HCT116 (cell line): ENCODE data around the gene TCF7L1. TPM values are rescaled to one million over a fixed set of nuclear protein-coding genes. Genes with fewer than 3 reads are reported as not detected.

Experiments
- ATAC-seq: fragments of 200-7000 bp; cut with Tn5 transposase; 2 replicates; pipeline ENCODE4 v1.9.1; 2020; ENCODE audit warnings: mild to moderate bottlenecking, moderate library complexity
- BruUV-seq: library from RNA; stranded (reverse); fragments of 400-500 nt; replicated peaks from 2 replicates; lab custom pipeline; 2021; lab: Mats Ljungman, UMichigan
- CTCF ChIA-PET: fragments of 300-600 bp; sonication (Branson Sonifier 250); formaldehyde crosslinking; loops from one replicate; lab custom pipeline; 2021; ENCODE audit warnings: antibody characterized with exemption; lab: Charles Lee
- POLR2A ChIA-PET: fragments of 300-600, 350-600 bp; sonication (Branson Sonifier 250); formaldehyde crosslinking; loops from one replicate; lab custom pipeline; 2021; ENCODE audit warnings: antibody characterized with exemption; lab: Charles Lee
- RAD21 ChIA-PET, 2 experiments: fragments of 300-600 bp; sonication (Branson Sonifier 250); formaldehyde crosslinking; loops; one replicate each; lab custom pipeline; 2023; ENCODE audit warnings: low total read pairs in 2 of 2; ENCODE audit not compliant: uncharacterized antibody in 2 of 2, unreplicated experiment in 2 of 2, low non-redundant PET in 1 of 2; lab: Charles Lee
- DNase-seq: peaks from one replicate; pipeline ENCODE4 v3.0.0-alpha.2; 2010; ENCODE audit warnings: low read depth, low spot score
- H2AFZ ChIP-seq: fragments of 200-600 bp; shearing (Covaris generic), sonication (generic); 2 replicates; pipeline ENCODE4 v1.6.1; 2017; ENCODE audit warnings: low read depth, mixed run types, mixed read lengths, antibody characterized with exemption, low read length; ENCODE audit not compliant: poor library complexity, severe bottlenecking
- H3K27ac ChIP-seq: 2 replicates; pipeline ENCODE4 v1.5.1; 2012; ENCODE audit warnings: low read depth, low read length
- H3K27me3 ChIP-seq: fragments of 200-600 bp; sonication (generic); 2 replicates; pipeline ENCODE4 v1.6.1; 2016; ENCODE audit warnings: mixed run types, low read length, mixed read lengths; ENCODE audit not compliant: insufficient read depth
- H3K36me3 ChIP-seq, 2 experiments: fragments of 200-500 bp in 1 of 2; fragments of 200-600 bp in 1 of 2; sonication (Bioruptor generic) in 1 of 2; sonication (generic) in 1 of 2; 2 replicates each; pipeline versions ENCODE4 v1.5.1 to v1.6.1; 2014 to 2016; ENCODE audit warnings: low read length in 2 of 2, inconsistent platforms in 1 of 2, mixed read lengths in 1 of 2, mixed run types in 1 of 2; ENCODE audit not compliant: insufficient read depth in 2 of 2, control insufficient read depth in 1 of 2
- H3K4me1 ChIP-seq, 2 experiments: fragments of 200-600 bp in 1 of 2; sonication (generic) in 1 of 2; 2 replicates each; pipeline versions ENCODE4 v1.5.1 to v1.6.1; 2012 to 2017; ENCODE audit warnings: low read length in 2 of 2, inconsistent platforms in 1 of 2, mild to moderate bottlenecking in 1 of 2, mixed read lengths in 1 of 2, mixed run types in 1 of 2, moderate library complexity in 1 of 2; ENCODE audit not compliant: insufficient read depth in 2 of 2, control insufficient read depth in 1 of 2
- H3K4me2 ChIP-seq: fragments of 200-600 bp; sonication (generic); 2 replicates; pipeline ENCODE4 v1.6.1; 2017; ENCODE audit warnings: mixed run types, low read length, mixed read lengths
- H3K4me3 ChIP-seq, 2 experiments: fragments of 200-600 bp in 1 of 2; sonication (generic) in 1 of 2; replicated peaks in 1 of 2; 2 replicates each; pipeline ENCODE4 v1.5.1; 2011 to 2016; ENCODE audit warnings: low read length in 2 of 2, control low read depth in 1 of 2, low read depth in 1 of 2, mild to moderate bottlenecking in 1 of 2, mixed read lengths in 1 of 2, mixed run types in 1 of 2
- H3K79me2 ChIP-seq: fragments of 200-600 bp; sonication (generic); 2 replicates; pipeline ENCODE4 v1.6.1; 2017; ENCODE audit warnings: mild to moderate bottlenecking, mixed run types, low read length, moderate library complexity, mixed read lengths; ENCODE audit not compliant: insufficient read depth
- H3K9ac ChIP-seq: fragments of 200-600 bp; sonication (generic); 2 replicates; pipeline ENCODE4 v1.6.1; 2016; ENCODE audit warnings: low read length, mixed read lengths
- H3K9me2 ChIP-seq: fragments of 200-600 bp; sonication (generic), shearing (Covaris generic); 2 replicates; pipeline ENCODE4 v1.6.1; 2017; ENCODE audit warnings: mixed run types, mild to moderate bottlenecking, moderate library complexity; ENCODE audit not compliant: insufficient read depth
- H3K9me3 ChIP-seq, 2 experiments: fragments of 200-500 bp in 1 of 2; fragments of 200-600 bp in 1 of 2; sonication (Bioruptor generic) in 1 of 2; sonication (generic) in 1 of 2; 2 replicates each; pipeline ENCODE4 v1.6.1; 2014 to 2017; ENCODE audit warnings: low read length in 2 of 2, mixed read lengths in 2 of 2, inconsistent platforms in 1 of 2, low read depth in 1 of 2, mild to moderate bottlenecking in 1 of 2, mixed run types in 1 of 2, moderate library complexity in 1 of 2; ENCODE audit not compliant: control insufficient read depth in 1 of 2, insufficient read depth in 1 of 2
- H4K20me1 ChIP-seq: fragments of 200-600 bp; sonication (generic), shearing (Covaris generic); 2 replicates; pipeline ENCODE4 v1.6.1; 2017; ENCODE audit warnings: mixed run types, mild to moderate bottlenecking, moderate library complexity; ENCODE audit not compliant: insufficient read depth
- EGR1 ChIP-seq: IDR thresholded peaks from 2 replicates; pipeline ENCODE4 v1.6.1; 2012; ENCODE audit warnings: low read depth
- JUND ChIP-seq: IDR thresholded peaks from 2 replicates; pipeline ENCODE4 v1.6.1; 2012
- POLR2AphosphoS5 ChIP-seq: IDR thresholded peaks from 2 replicates; pipeline ENCODE4 v1.6.1; 2011; ENCODE audit warnings: mild to moderate bottlenecking, low read depth, low read length, moderate library complexity
- RAD21 ChIP-seq: IDR thresholded peaks from 2 replicates; pipeline ENCODE4 v1.6.1; 2012; ENCODE audit warnings: low read depth, mild to moderate bottlenecking
- REST ChIP-seq: IDR thresholded peaks from 2 replicates; pipeline ENCODE4 v1.6.1; 2012; ENCODE audit warnings: low read depth
- SP1 ChIP-seq: IDR thresholded peaks from 2 replicates; pipeline ENCODE4 v1.6.1; 2012; ENCODE audit warnings: low read depth
- TCF7L2 ChIP-seq: IDR thresholded peaks from 2 replicates; pipeline ENCODE4 v1.7.0; 2011; ENCODE audit warnings: borderline replicate concordance, inconsistent platforms; ENCODE audit not compliant: insufficient read depth, insufficient read length; ENCODE audit errors: extremely low read depth
- ZNF274 ChIP-seq: fragments of 200-500 bp; sonication (Bioruptor generic); IDR thresholded peaks from 2 replicates; pipeline ENCODE4 v1.6.1; 2014; ENCODE audit warnings: mild to moderate bottlenecking, low read depth, low read length, inconsistent platforms
- intact Hi-C: fragments of 100-400 bp; cut with micrococcal nuclease; formaldehyde crosslinking; loops from 2 replicates; pipeline ENCODE4 v1.10.0; 2022
- total RNA-seq: library from RNA; stranded (reverse); gene quantifications from one replicate; pipeline ENCODE4 v1.2.1, GENCODE V29; 2021; ENCODE audit not compliant: unreplicated experiment

Gene TCF7L1
- total RNA-seq, 1 experiment from 2014 or later: 10.3 TPM

GRCh38 chr2:85163675-85164074, 30.5 kb downstream of the TCF7L1 start:
- no peak for DNase-seq
- Histone ChIP-seq H3K9me3 (no peaks in the 10 kb centered on the region), H3K4me2 (no peak overlapping the region), H3K36me3 (no peaks in the 10 kb centered on the region), H3K9me2 (no peaks in the 10 kb centered on the region), H4K20me1 (no peaks in the 10 kb centered on the region; the same call in 1 of the 2 replicates), H3K79me2 (no peaks in the 10 kb centered on the region), H2AFZ (no peak overlapping the region), H3K27ac (no peak overlapping the region), H3K27me3 (no peaks in the 10 kb centered on the region), H3K9ac (no peak overlapping the region), H3K4me3 (no peak overlapping the region), H3K4me1 (no peaks in the 10 kb centered on the region)
- ChIA-PET POLR2A (no interaction called here), CTCF (no interaction called here), RAD21 (no interaction called here)
- TF ChIP-seq SP1 (no peak), TCF7L2 (no peak), REST (no peak), JUND (no peak), ZNF274 (no peak), POLR2AphosphoS5 (no peak), EGR1 (no peak), RAD21 (no peak)
- intact Hi-C loops: no loop called here
- ATAC-seq: no peak
- no TSS peak for BruUV-seq
